Myocyte (in vitro differentiated cells): ENCODE data around the gene TLDC2. TPM values are rescaled to one million over a fixed set of nuclear protein-coding genes. Genes with fewer than 3 reads are reported as not detected.
"Not testable (repeated sequence)": the region's sequence is repeated elsewhere in the genome, so short reads cannot be mapped to it uniquely, and the experiment has no call there.

Experiments
- DNase-seq: peaks from one replicate; pipeline ENCODE4 v3.0.0-alpha.2; 2012; ENCODE audit warnings: low read depth
- polyA plus RNA-seq: library from polyadenylated mRNA; unstranded; fragments of >200 nt; gene quantifications from one replicate; pipeline ENCODE4 v1.2.1, GENCODE V29; 2012; ENCODE audit warnings: missing spikeins
- total RNA-seq: library from RNA; depleted of rRNA; stranded (reverse); fragments of >200 nt; gene quantifications from 2 replicates; pipeline ENCODE4 v1.2.3, GENCODE V29; 2014

The TLDC2 gene
- not detected in 2 replicates for total RNA-seq
- 0.18 TPM for polyA plus RNA-seq

DNA sequence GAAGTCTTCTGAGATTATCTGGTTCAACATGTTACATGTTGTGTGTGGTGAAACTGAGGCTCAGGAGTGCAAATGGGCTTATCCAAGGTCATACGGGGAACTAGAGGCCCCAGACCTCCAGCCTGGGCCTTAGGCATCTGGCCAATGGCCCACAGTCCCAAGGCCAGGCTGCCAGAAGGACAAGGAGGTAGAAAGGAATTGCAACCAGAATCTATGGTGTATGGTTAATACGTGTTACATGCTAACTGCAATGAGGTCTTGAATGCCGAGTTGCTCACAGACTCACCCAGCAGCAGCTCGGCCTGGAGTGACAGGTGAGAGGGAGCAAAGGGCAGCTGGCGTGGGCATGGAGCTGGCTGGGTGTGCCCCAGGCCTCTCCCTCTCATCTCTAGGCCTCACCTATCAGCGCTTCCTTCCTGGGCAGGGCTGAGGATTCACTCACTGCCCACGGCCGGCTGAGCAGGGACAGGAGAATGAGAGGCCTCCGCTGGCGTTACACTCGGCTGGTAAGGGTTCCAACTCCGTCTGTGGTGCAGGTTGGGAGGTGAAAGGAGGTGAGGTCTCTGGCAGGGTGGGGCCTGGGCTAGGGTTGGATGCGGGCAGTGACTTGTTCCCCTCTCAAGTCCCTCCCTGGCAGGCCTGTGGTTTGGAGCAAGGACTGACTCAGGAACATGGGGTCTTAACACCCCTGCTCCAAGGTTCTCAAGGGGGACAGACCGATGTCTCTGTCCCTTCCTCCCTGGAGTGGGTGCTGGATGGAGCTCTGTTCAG is at the start of gene TLDC2:
Gene TLDC2, plus strand, starts transcription at position 437 of the 771 bp plus-strand sequence. Its CDS starts 37 bp downstream, at position 474.
- DNase-seq = no peak

GRCh38 chr20:36826554-36827244 is 49.2 kb upstream of the TLDC2 start:
- no peak for DNase-seq

DNA sequence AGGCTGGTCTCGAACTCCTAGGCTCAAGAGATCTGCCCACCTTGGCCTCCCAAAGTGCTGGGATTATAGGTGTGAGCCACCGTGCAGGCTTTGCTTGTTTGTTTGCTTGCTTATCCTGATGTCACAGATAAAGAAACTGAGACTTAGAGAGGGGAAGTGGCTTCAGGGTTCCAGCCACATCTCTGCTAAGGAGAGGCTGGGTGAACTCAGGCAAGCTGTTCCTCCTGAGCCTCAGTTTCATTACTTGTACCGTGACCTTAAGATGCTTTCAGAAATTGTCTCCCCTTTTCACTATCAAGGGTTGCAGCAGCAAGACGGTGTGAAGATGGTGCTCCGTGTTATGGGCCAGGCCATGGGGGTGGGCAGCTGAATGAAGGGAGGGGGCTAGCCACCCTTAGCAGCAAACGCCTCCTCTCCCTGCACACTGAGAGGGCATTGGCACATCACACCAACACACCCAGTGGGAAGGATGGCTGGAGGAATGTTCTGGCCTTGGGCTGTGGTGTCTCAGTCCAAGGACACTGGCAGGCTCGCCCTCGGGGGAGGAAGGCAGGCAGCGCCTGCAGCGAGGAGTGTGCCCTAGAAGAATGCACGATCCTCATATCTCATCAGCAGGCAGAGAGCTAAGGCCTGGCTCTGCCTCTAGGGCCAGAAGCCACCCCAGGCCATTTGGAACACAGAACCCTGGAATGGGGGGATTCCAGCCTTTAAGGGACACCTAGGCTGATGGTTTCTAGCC is 48.2 kb upstream of the TLDC2 start:
- peak; percentile 45 for DNase-seq

- no peak for DNase-seq
Measured at GRCh38 chr20:36830791-36831691, 44.9 kb upstream of the TLDC2 start.

DNA sequence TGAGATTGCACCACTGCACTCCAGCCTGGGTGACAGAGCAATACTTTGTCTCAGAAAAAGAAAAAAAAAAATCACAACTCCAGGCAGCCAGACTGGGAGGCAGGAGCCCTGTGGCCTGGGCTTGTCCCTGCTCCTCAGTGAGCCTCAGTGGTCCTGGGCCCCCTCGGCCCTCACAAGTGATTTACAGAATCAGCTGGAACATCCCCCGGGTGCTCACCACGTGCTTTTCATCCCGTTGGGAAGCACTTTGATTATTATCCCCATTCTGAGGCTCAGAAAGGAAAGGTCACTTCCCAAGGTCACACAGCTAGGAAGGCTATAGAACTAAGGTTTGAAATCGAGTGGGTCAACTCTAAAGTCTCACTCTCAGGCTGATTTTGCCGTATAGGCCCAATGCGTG is 43.1 kb upstream of the TLDC2 start:
- DNase-seq = no peak

- DNase-seq = no peak
Measured at GRCh38 chr20:36833275-36834020, 42.5 kb upstream of the TLDC2 start.

GRCh38 chr20:36835025-36835424 is 40.9 kb upstream of the TLDC2 start:
- DNase-seq = no peak

DNA sequence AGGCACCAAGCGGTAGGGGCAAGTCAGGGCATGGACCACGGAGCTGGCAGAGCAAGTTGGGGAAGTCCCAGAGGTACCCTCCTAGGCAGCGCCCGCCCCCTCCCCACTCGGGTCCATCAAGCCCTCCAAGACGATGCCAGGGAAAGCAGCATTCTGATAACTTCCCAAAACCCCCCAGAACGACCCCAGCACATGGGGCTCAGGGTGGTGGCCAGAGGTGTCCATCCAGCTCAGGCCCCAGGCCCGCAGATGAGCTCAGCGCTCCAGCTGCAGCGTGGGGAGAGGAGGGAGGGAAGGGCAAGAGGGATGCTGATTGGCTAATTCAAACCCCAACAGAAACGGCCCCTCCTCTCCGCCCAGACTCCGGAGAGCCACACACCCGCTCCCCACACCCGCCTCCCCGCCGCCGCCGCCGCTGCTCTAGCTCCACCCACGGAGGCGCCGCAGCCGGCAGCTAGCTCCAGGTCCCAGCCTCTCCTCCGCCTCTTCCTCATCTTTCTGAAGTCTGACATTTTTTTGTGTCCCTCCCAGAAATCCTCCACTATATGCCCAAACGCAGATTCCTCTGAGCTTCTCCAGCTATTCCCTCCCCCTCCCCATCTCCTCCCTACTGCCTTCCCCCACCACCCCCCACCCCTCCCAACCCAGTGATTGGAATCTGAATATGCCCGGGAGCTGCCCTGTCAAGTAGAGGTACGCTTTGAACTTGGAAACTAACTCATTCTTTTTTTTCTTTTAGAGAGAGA is 40.3 kb upstream of the TLDC2 start:
- peak; percentile 94 for DNase-seq

DNA sequence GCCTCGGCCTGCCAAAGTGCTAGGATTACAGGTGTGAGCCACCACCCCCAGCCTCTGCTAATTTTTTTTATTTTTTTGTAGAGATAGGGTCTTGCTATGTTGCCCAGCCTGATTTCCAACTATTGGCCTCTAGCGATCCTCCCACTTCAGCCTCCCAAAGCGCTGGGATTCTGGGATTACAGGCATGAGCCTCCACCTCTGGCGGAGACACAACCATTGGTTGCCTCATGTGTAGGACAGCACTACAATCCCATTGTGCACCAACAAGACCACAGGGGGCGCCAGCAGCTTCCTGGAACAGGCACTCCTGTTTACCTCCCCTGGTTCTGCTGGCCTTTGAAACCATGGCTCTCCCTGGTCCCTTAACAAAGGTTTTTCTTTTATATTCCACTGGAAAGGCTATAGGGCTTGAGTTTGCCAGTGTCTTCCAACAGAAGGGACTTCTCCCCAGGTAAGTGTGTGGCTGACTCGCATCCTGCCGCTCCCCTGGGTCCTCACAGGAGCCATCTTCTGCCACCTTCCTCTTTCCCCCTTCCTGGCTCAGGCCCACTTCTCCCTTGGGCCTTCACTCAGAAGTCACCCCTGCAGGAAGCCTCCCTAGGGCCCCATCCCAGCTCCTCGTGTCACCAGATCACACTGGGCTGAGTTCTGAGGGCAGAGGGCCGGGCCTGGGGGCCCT is 39.2 kb upstream of the TLDC2 start:
- peak; percentile 50 for DNase-seq

DNA sequence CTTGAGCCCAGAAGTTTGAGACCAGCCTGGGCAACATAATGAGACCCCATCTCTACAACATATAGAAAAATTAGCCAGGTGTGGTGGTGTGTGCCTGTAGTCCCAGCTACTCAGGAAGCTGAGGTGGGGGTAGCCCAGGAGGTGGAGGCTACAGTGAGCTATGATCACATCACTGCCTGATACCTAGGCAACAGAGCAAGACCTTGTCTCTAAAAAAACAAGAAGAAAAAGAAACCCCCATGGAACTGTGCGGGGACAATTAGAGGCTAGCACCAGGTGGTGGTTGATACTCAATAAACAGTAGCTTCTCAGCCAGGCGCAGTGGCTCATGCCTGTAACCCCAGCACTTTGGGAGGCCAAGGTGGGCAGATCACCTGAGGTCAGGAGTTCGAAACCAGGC is 37.6 kb upstream of the TLDC2 start:
- DNase-seq = not testable (repeated sequence)

DNA sequence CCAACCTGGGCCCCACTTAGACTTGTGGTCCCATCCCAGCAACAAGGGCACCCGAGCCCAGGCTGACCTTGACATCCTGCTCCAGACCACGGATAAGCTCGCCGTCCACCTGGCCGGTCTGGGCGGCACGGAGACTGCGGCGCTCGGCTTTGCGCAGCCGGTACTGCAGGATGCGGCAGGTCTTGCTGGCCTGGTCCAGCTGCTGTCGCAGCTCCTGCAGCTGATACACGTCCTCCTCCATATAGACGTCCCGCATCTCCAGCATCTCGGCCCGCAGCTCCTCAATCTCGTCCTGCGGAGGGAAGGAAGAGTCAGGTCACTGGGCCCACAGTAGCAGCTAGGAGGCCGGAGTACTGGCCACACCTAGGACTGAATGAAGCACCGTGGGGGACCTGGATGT is 36.8 kb upstream of the TLDC2 start:
- DNase-seq = no peak

DNA sequence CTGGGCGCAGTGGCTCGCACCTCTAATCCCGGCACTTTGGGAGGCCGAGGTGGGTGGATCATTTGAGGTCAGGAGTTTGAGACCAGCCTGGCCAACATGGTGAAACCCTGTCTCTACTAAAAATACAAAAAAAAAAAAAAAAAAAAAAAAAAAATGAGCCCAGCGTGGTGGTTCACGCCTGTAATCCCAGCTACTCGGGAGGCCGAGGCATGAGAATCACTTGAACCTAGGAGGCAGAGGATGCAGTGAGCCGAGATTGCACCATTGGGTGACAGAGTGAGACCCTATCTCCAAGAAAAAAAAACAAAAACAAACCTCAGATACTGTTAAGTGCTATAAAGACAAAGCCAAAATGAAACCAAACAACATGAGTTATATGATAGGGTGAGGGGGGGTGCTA is 34.9 kb upstream of the TLDC2 start:
- DNase-seq = not testable (repeated sequence)

- peak; percentile 53 for DNase-seq
Measured at GRCh38 chr20:36845288-36845971, 30.5 kb upstream of the TLDC2 start.

GRCh38 chr20:36847009-36847709 is 28.8 kb upstream of the TLDC2 start:
- peak; percentile 55 for DNase-seq

DNA sequence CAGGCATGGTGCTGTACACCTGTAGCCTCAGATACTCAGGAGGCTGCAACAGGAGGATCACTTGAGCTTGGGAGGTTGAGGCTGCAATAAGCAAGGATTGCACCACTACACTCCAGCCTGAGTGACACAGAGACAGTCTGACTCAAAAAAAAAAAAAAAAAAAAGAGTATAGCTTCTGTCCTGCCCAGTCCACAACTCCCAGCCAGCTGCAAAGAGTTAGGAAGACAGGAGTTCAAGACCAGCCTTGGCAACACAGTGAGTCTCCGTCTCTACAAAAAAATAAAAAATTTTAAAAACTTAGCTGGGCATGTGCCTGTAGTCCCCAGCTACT is 28.3 kb upstream of the TLDC2 start:
- DNase-seq = no peak

DNA sequence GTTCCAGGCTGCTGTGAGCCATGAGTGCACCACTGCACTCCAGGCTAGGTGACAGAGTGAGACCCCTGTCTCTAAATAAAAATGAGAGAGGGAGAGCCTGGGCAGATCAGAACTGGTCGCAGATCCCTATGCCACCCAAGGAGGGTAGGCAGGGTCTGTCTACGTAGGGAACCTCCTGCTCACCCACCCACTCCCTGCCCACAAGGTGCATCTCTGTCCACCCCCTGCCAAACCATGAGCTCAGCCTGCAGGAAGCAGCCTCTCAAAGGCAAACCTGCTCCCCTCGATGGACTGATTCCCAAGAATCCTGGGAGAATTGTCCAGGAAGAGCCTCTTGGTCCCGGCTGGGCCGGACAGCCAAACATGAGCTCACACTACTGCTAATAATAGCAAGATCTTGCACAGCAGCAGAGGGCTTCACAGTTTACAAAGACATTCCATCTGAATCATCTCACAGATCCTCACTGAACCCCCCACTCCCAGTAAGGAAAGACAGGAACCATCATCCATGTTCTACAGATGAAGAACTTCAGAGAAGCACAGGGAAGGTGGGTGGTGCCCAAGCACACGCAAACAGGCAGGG is 27.8 kb upstream of the TLDC2 start:
- peak; percentile 84 for DNase-seq

- no peak for DNase-seq
Measured at GRCh38 chr20:36848677-36849076, 27.3 kb upstream of the TLDC2 start.
